ENCODE results near the gene DEPDC5.

DNA sequence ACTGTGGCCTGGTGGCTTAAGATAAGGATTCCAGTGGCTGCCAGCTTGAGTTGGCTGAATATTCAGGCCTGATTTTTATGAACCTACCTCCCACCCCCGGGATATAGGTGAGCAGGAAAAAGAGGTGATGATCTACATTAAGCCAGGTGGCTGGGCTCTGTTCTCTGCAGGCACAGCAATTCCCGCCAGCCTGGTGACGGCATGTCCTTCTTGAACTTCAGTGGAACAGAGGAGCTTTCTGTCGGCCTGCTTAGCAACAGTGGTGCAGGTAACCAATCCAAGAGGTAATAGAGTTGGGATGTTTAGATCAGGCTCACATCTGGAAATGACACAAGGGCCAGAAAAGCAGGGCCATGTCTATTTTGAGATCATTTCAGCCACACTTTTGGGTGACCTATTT lies 68.7 kb downstream of the DEPDC5 start:
- TF ChIP-seq, protein P1, sequence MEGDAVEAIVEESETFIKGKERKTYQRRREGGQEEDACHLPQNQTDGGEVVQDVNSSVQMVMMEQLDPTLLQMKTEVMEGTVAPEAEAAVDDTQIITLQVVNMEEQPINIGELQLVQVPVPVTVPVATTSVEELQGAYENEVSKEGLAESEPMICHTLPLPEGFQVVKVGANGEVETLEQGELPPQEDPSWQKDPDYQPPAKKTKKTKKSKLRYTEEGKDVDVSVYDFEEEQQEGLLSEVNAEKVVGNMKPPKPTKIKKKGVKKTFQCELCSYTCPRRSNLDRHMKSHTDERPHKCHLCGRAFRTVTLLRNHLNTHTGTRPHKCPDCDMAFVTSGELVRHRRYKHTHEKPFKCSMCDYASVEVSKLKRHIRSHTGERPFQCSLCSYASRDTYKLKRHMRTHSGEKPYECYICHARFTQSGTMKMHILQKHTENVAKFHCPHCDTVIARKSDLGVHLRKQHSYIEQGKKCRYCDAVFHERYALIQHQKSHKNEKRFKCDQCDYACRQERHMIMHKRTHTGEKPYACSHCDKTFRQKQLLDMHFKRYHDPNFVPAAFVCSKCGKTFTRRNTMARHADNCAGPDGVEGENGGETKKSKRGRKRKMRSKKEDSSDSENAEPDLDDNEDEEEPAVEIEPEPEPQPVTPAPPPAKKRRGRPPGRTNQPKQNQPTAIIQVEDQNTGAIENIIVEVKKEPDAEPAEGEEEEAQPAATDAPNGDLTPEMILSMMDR (IDR thresholded peaks at IDR 0.05): no peak
- no peak for TF ChIP-seq POLR2A (IDR thresholded peaks at IDR 0.05)
- TF ChIP-seq EP300 (IDR thresholded peaks at IDR 0.05): no peak

Data from tibial nerve (tissue), 4 donors.